ENCODE measurements around the gene RTL10.

The RTL10 gene

GRCh38 chr22:19863571-19863970 lies 8.9 kb upstream of the RTL10 start:
- Mint-ChIP-seq H3K27me3 (no peaks in the 10 kb centered on the region), H3K4me3 (no peak overlapping the region), H3K27ac (no peak overlapping the region), H3K4me1 (no peaks in the 10 kb centered on the region), H3K9me3 (no peaks in the 10 kb centered on the region)
- ATAC-seq (no peak), DNase-seq (no peak)

GRCh38 chr22:19862619-19863246 lies 8.1 kb upstream of the RTL10 start:
- ATAC-seq = no peak
- no peak overlapping the region for H3K4me3 Mint-ChIP-seq
- no peak for DNase-seq
- no peak overlapping the region for H3K27ac Mint-ChIP-seq
- no peaks in the 10 kb centered on the region for H3K9me3 Mint-ChIP-seq
- H3K4me1 Mint-ChIP-seq = peaks cover 7% of the 10 kb centered on the region
- H3K27me3 Mint-ChIP-seq = no peaks in the 10 kb centered on the region

- ATAC-seq (no peak), DNase-seq (no peak)
- no peak overlapping the region for H3K27ac Mint-ChIP-seq
- no peaks in the 10 kb centered on the region for H3K9me3 Mint-ChIP-seq
- no peaks in the 10 kb centered on the region for H3K27me3 Mint-ChIP-seq
- no peak overlapping the region for H3K4me3 Mint-ChIP-seq
- peaks cover 27% of the 10 kb centered on the region for H3K4me1 Mint-ChIP-seq
These were observed 5.3 kb upstream of the RTL10 start for GRCh38 chr22:19859861-19860510.

GRCh38 chr22:19857382-19857781 lies 2.7 kb upstream of the RTL10 start:
- no peak for DNase-seq
- no peaks in the 10 kb centered on the region for H3K27me3 Mint-ChIP-seq
- ATAC-seq = no peak
- H3K9me3 Mint-ChIP-seq = no peaks in the 10 kb centered on the region
- H3K4me1 Mint-ChIP-seq = peaks cover 46% of the 10 kb centered on the region
- H3K27ac Mint-ChIP-seq = no peak overlapping the region
- H3K4me3 Mint-ChIP-seq = no peak overlapping the region

- H3K27ac Mint-ChIP-seq = peak overlapping the region; percentile 95 to 96
- H3K4me3 Mint-ChIP-seq = peak overlapping the region; percentile 98 to 99
- DNase-seq (peak; percentile 62 to 71), ATAC-seq (peak; percentile 51)
- peaks cover 60% of the 10 kb centered on the region for H3K4me1 Mint-ChIP-seq
- no peaks in the 10 kb centered on the region for H3K9me3 Mint-ChIP-seq
- no peaks in the 10 kb centered on the region for H3K27me3 Mint-ChIP-seq
These were observed 1.1 kb upstream of the RTL10 start for GRCh38 chr22:19855504-19856409.

GRCh38 chr22:19853879-19854777 lies 546 bp downstream of the RTL10 start:
- peak overlapping the region; percentile 98 to 99 for H3K4me3 Mint-ChIP-seq
- H3K27ac Mint-ChIP-seq = peak overlapping the region; percentile 93 to 96
- peaks cover 73% of the 10 kb centered on the region for H3K4me1 Mint-ChIP-seq
- ATAC-seq (no peak), DNase-seq (peak in 1 of 2 donors; percentile 31)
- H3K27me3 Mint-ChIP-seq = no peaks in the 10 kb centered on the region
- H3K9me3 Mint-ChIP-seq = no peaks in the 10 kb centered on the region

- Mint-ChIP-seq H3K4me1 (peaks cover 78% of the 10 kb centered on the region), H3K27ac (peak overlapping the region; percentile 93 to 96), H3K4me3 (peak overlapping the region; percentile 98 to 99), H3K9me3 (no peaks in the 10 kb centered on the region), H3K27me3 (no peaks in the 10 kb centered on the region)
- no peak for DNase-seq
- no peak for ATAC-seq
These were observed 1.4 kb downstream of the RTL10 start for GRCh38 chr22:19853058-19853878.

GRCh38 chr22:19852177-19852781 lies 2.4 kb downstream of the RTL10 start:
- DNase-seq (no peak), ATAC-seq (no peak)
- H3K4me3 Mint-ChIP-seq = peak overlapping the region; percentile 98 to 99
- H3K4me1 Mint-ChIP-seq = peaks cover 68% of the 10 kb centered on the region
- H3K27me3 Mint-ChIP-seq = no peaks in the 10 kb centered on the region
- no peaks in the 10 kb centered on the region for H3K9me3 Mint-ChIP-seq
- H3K27ac Mint-ChIP-seq = peak overlapping the region; percentile 31 to 74

GRCh38 chr22:19851291-19852176 lies 3.1 kb downstream of the RTL10 start:
- ATAC-seq = no peak
- H3K4me1 Mint-ChIP-seq = peaks cover 61% of the 10 kb centered on the region
- H3K27me3 Mint-ChIP-seq = no peaks in the 10 kb centered on the region
- H3K27ac Mint-ChIP-seq = peak overlapping the region; percentile 65 to 68
- DNase-seq = no peak
- H3K4me3 Mint-ChIP-seq = peak overlapping the region in 1 of 2 donors; percentile 99
- H3K9me3 Mint-ChIP-seq = no peaks in the 10 kb centered on the region

- Mint-ChIP-seq H3K4me1 (peaks cover 54% of the 10 kb centered on the region), H3K4me3 (peak overlapping the region in 1 of 2 donors; percentile 14), H3K27me3 (no peaks in the 10 kb centered on the region), H3K9me3 (no peaks in the 10 kb centered on the region), H3K27ac (peak overlapping the region; percentile 68 to 85)
- DNase-seq (no peak), ATAC-seq (no peak)
These were observed 3.9 kb downstream of the RTL10 start for GRCh38 chr22:19850763-19851109.

GRCh38 chr22:19849835-19850762 lies 4.6 kb downstream of the RTL10 start:
- peak overlapping the region; percentile 68 to 85 for H3K27ac Mint-ChIP-seq
- H3K9me3 Mint-ChIP-seq = no peaks in the 10 kb centered on the region
- no peaks in the 10 kb centered on the region for H3K27me3 Mint-ChIP-seq
- H3K4me3 Mint-ChIP-seq = peak overlapping the region in 1 of 2 donors; percentile 14
- ATAC-seq (no peak), DNase-seq (no peak)
- H3K4me1 Mint-ChIP-seq = peaks cover 61% of the 10 kb centered on the region

Measured in stimulated activated naive CD8-positive, alpha-beta T cell treated with anti-CD3 and anti-CD28 coated beads, Interleukin-15, amount 100 ng/mL, for 72 hours (primary cell).